GM06990 (cell line): ENCODE measurements around the gene FKBP7.
A peak's percentile ranks its signal among the peaks of the same experiment; 100 is the strongest.

Experiments
- DNase-seq: peaks from one replicate; pipeline ENCODE4 v3.0.0-alpha.2; 2011; ENCODE audit not compliant: insufficient read length; ENCODE audit errors: extremely low read depth
- H3K27me3 ChIP-seq: replicated peaks from 2 replicates; pipeline ENCODE4 v1.6.0; 2011; ENCODE audit warnings: low read length; ENCODE audit not compliant: control insufficient read depth, insufficient read depth
- H3K36me3 ChIP-seq: 2 replicates; pipeline ENCODE4 v1.5.1; 2011; ENCODE audit warnings: low read length; ENCODE audit not compliant: control insufficient read depth, insufficient read depth
- H3K4me3 ChIP-seq: replicated peaks from 2 replicates; pipeline ENCODE4 v1.5.1; 2011; ENCODE audit warnings: low read depth, mild to moderate bottlenecking, control low read depth, low read length
- TF ChIP-seq, protein P1 (sequence below): IDR thresholded peaks from 2 replicates; pipeline ENCODE4 v1.5.1; 2011; ENCODE audit warnings: low read length, control low read depth, mild to moderate bottlenecking, inconsistent platforms; ENCODE audit not compliant: insufficient read depth, poor library complexity, severe bottlenecking

FKBP7 gene

DNA sequence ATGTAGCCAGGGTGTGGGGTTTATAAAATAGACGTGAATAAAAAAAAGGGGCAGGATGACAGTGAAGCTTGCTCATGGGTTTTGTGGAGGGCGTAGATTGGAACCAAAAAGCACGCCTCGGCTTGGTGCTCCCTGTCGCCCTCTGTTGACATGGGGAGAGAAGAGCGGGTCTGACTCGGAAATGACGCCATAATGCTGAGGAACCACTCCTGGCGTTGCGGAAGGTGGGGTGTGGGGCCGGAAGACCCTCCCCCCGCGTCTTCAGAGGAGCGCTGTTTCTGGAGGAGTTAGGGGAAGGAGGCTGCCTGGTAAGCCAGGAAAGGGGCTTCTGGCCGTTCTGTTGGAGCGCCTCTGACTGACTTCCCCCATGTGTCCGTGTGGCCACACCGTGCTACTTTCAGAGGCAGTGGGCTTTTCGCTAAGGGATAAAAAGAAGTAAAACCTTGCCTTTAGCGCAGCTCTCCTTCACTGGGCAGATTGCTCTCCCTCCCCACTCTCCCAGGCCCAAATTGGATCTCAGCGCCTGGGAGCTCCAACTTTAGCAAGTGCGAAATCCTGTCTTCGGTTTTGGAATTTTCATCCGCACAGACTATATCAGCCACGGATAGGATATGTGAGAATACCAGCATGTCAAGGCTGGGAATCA is 44.7 kb upstream of the FKBP7 start:
- DNase-seq, result peak; percentile 78
- TF ChIP-seq, protein P1, sequence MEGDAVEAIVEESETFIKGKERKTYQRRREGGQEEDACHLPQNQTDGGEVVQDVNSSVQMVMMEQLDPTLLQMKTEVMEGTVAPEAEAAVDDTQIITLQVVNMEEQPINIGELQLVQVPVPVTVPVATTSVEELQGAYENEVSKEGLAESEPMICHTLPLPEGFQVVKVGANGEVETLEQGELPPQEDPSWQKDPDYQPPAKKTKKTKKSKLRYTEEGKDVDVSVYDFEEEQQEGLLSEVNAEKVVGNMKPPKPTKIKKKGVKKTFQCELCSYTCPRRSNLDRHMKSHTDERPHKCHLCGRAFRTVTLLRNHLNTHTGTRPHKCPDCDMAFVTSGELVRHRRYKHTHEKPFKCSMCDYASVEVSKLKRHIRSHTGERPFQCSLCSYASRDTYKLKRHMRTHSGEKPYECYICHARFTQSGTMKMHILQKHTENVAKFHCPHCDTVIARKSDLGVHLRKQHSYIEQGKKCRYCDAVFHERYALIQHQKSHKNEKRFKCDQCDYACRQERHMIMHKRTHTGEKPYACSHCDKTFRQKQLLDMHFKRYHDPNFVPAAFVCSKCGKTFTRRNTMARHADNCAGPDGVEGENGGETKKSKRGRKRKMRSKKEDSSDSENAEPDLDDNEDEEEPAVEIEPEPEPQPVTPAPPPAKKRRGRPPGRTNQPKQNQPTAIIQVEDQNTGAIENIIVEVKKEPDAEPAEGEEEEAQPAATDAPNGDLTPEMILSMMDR, result peak; percentile 87

DNA sequence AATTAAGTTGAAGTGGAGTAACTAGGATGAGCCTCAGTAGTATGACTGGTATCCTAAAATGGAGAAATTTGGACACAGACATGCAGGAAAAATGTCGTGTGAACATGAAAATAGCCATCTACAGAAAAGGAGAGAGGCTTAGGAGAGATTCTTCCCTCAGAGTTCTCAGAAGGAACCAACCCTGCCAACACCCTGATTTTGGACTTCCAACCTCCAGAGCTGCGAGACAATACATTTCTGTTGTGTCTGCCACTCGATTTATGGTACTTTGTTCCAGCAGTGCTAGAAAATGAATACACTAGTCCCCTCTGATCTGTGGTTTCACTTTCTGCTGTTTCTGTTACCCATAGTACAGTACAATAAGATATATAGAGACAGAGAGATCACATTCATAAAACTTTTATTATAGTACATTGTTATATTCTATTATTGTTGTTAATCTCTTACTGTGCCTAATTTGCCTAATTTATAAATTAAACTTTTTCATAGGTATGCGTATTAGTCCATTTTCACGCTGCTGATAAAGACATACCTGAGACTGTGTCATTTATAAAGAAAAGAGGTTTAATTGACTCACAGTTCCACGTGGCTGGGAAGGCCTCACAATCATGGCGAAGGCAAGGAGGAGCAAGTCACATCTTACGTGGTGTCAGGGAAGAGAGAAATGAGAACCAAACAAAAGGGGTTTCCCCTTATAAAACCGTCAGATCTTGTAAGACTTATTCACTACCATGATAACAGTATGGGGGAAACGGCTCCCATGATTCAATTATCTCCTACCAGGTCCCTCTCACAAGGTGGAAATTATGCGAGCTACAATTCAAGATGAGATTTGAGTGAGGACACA is 43.1 kb upstream of the FKBP7 start:
- Histone ChIP-seq H3K4me3 (no peak overlapping the region), H3K27me3 (no peaks in the 10 kb centered on the region), H3K36me3 (peaks cover 2% of the 10 kb centered on the region; the same call in 1 of the 2 replicates)
- no peak for DNase-seq
- TF ChIP-seq, protein P1, result no peak

More for the DNA sequence above, 44.7 kb upstream of the FKBP7 start:
- Histone ChIP-seq H3K36me3 (peaks cover 2% of the 10 kb centered on the region; the same call in 1 of the 2 replicates), H3K27me3 (no peaks in the 10 kb centered on the region), H3K4me3 (peak overlapping the region; percentile 91)

DNA sequence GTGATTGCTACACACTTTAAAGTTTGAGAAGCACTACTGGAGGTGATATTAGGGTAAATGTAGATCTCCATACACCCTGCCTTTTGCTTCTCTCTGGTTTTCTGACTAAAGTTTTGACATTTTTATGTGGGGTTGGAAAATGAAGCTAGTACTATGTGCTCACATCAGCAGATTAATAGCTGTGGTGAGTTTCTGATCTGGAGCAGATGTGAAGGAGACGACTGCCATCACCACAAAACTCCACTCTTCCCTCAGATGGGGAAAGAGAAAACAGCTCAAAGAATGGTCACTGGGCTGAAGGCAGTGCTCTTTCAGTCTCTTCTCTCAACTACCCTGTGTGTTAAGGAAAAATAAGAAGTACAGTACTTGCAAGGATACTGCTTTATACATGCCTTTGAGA is 39.1 kb upstream of the FKBP7 start:
- H3K36me3 ChIP-seq, result peaks cover 2% of the 10 kb centered on the region; the same call in 1 of the 2 replicates
- DNase-seq, result no peak
- no peaks in the 10 kb centered on the region for H3K27me3 ChIP-seq
- TF ChIP-seq, protein P1, result no peak
- H3K4me3 ChIP-seq, result no peak overlapping the region

DNA sequence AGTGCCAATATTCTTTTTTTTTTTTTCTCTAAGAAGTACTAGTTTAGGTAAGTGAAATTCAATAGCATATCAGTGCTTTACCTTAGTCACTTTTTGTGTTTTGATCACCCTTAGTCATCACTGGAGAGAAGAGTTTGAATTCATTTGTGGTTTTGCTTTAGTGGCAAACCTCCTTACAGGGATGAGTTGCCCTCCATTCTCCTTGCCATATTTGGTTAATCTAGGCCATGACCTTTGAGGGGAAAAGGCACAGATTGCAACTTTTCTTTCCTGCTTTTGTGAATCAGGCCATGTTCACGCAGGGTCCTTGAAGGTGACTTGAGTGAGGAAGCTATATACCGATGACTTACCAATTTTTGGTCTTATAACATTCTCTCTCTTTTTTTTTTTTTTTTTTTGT is 36.3 kb upstream of the FKBP7 start:
- TF ChIP-seq, protein P1, result no peak
- no peaks in the 10 kb centered on the region for H3K27me3 ChIP-seq
- H3K4me3 ChIP-seq, result no peak overlapping the region
- DNase-seq, result no peak
- H3K36me3 ChIP-seq, result peaks cover 2% of the 10 kb centered on the region; the same call in 1 of the 2 replicates

DNA sequence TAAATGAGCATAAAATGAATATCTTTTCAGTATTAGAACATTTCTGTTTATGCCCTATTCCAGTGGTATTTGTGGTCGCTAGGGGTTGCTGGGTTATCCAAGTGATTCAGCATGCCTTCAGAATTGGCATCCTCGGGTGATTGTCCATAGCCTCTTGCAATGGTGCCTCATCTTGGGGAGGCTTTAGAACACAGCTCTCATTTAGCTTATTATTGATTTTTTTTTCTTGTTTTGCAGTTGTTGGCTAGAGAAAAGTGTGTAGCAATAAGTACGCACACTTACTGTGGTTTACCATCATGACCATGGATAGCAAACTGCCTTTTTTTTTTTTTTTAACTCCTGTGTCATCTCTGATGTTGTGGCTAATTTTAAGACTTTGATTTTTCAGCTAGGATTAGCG is 35.5 kb upstream of the FKBP7 start:
- Histone ChIP-seq H3K27me3 (no peaks in the 10 kb centered on the region), H3K4me3 (no peak overlapping the region), H3K36me3 (peaks cover 2% of the 10 kb centered on the region)
- TF ChIP-seq, protein P1, result no peak
- no peak for DNase-seq
